GM13976 (cell line): ENCODE measurements around the gene PLCL2.

Experiments
- DNase-seq: peaks from one replicate; pipeline ENCODE4 v3.0.0; 2012; ENCODE audit warnings: low spot score
- in situ Hi-C: fragments of 300-500 bp; cut with MboI; formaldehyde crosslinking; loops from one replicate; pipeline ENCODE4 v1.12.0; 2022; ENCODE audit warnings: low sequenced_read_pairs, mixed read lengths, inconsistent platforms; ENCODE audit not compliant: unreplicated experiment
- TF ChIP-seq, protein P1 (sequence below): IDR thresholded peaks from 2 replicates; pipeline ENCODE4 v1.5.1; 2012; ENCODE audit warnings: borderline replicate concordance, mild to moderate bottlenecking; ENCODE audit not compliant: insufficient read depth; ENCODE audit errors: extremely low read depth, missing control alignments, control extremely low read depth

The PLCL2 gene

DNA sequence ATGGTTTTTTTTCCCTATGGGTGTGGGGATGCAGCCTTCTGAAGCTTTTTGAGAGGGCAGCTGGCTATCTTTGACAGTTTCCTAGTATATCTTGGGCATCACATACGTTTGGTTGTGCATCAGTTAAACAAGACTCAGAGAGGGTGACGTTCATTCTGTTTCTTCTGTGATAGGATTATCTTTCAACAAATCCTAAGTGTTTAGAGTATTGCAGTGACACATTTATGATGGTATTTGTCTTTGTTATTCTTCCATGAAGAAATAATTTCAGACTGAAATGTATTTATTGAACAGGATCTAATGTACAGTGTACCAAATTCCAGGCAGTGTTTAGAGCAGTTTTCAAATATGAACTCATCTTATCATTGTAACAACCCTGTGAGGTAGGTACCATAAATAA is 114.4 kb downstream of the PLCL2 start:
- in situ Hi-C loops = no loop called here

DNA sequence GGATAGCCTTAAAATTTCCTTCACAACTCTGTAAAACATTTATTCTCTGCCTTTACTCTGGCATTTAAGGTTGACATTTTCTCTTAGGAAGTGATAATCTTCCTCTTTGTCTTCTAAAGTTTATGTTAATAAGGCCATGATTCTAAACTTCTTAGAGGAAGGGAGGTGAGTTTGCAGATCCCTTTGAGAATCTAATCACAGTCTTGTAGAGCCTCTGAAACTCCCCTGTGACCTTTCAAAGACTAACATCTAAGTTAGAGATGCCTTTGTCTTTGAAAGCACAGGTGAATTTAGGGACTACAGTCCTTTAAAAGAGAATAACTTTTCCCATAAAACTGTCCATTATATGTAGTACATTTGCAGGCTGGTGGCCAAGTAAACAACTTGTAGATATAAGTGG is 115.1 kb downstream of the PLCL2 start:
- no peak for DNase-seq
- in situ Hi-C loops = no loop called here
- TF ChIP-seq, protein P1, sequence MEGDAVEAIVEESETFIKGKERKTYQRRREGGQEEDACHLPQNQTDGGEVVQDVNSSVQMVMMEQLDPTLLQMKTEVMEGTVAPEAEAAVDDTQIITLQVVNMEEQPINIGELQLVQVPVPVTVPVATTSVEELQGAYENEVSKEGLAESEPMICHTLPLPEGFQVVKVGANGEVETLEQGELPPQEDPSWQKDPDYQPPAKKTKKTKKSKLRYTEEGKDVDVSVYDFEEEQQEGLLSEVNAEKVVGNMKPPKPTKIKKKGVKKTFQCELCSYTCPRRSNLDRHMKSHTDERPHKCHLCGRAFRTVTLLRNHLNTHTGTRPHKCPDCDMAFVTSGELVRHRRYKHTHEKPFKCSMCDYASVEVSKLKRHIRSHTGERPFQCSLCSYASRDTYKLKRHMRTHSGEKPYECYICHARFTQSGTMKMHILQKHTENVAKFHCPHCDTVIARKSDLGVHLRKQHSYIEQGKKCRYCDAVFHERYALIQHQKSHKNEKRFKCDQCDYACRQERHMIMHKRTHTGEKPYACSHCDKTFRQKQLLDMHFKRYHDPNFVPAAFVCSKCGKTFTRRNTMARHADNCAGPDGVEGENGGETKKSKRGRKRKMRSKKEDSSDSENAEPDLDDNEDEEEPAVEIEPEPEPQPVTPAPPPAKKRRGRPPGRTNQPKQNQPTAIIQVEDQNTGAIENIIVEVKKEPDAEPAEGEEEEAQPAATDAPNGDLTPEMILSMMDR = no peak

More for the DNA sequence above, 114.4 kb downstream of the PLCL2 start:
- TF ChIP-seq, protein P1 = no peak
- no peak for DNase-seq

DNA sequence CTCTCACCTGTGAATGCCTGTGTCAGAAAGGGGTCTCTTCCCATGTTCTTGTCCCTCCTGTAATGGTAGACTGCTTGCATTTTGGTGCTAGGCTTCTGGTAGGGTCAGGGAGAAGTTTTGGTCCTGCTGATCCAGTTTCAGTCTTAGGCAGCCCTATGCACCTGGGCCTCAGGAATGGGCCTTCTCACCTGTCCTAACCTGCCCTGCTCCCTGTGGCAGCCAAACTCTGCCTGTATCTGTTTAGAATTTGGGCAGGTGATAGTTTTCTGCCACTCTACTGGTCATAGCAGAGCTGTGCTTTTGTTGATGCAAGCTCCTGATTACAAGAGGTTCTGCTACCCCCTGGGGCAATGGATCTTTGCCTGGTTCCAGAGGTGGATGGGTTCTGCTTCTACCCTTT is 118.7 kb downstream of the PLCL2 start:
- in situ Hi-C loops = no loop called here
- no peak for DNase-seq
- TF ChIP-seq, protein P1 = no peak

DNA sequence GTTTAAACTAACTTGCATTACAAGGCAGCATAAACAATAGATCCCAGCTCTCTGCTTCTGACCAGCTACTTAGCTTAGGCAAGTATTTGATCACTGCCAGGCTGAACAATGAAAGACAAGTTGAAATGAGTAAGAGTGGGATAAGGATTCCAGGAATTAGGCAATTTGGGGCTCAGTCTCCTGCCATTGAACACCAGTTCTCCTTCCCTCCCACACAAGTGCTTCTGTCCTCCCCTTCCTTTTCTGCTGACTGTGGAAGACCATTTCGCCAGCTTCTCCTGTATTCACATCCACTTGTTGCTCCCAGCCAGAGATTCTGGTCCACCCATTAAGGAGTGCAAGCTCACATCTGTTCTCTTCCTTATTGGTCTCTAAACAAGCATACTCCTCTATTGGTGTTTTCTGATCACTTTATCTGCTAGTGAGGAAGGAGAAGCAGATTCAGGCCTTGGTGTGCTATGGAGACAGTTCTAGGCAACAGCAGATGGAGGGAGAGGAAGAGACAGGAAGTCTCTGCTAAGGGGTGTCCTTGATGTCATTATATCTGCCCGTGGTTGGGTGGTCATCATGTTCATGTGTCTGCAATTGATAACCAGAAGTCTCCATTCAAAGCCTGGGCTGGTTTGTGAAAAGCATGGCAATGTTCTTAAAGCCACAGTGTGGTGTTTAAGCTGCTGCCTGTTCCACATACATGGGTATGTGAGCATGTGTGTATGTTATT is 121.5 kb downstream of the PLCL2 start:
- no peak for DNase-seq
- TF ChIP-seq, protein P1 = no peak
- in situ Hi-C loops = no loop called here

DNA sequence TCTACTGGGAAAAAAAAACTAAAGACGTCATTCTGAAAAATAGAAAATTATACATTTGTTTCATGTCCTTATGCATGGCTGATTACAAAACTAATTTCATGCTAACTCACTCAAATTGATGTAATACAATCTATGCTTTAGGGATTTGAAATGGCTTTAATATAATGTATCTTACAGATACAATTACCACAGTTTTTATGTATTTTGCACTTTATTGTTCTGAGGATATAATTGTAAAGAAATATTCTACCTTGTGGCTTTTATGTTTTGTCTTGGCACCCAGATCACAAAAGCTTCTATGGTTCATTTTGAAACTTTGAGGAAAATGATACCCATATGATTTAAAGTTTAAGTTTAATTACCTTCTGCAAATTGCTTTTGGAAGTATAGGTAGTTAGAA is 122.5 kb downstream of the PLCL2 start:
- DNase-seq = no peak
- TF ChIP-seq, protein P1 = no peak
- in situ Hi-C loops = no loop called here

DNA sequence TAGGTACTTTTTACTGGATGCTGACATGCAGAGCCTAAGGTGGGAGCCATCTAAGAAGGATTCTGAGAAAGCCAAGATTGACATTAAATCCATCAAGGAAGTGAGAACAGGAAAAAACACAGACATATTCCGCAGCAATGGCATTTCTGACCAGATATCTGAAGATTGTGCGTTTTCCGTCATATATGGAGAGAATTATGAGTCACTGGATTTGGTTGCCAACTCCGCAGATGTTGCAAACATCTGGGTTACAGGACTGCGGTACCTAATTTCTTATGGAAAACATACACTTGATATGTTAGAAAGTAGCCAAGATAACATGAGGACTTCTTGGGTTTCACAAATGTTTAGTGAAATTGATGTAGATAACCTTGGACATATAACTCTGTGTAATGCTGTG is 125.1 kb downstream of the PLCL2 start:
- in situ Hi-C loops = no loop called here

More for the DNA sequence above, 125.1 kb downstream of the PLCL2 start:
- no peak for DNase-seq
- TF ChIP-seq, protein P1 = no peak
